Activated CD4-positive, alpha-beta T cell treated with anti-CD3 and anti-CD28 coated beads, Interleukin-2, amount 10 ng/mL, durations not matched to agents 7 days and 5 days (primary cell): ENCODE data around the gene BIN1. TPM values are rescaled to one million over a fixed set of nuclear protein-coding genes. Genes with fewer than 3 reads are reported as not detected.

Experiments
- CTCF ChIA-PET: fragments of 350-600 bp; sonication (Branson Sonifier 250); formaldehyde crosslinking; loops from one replicate; lab custom pipeline; 2021; ENCODE audit warnings: antibody characterized with exemption; lab: Charles Lee
- POLR2A ChIA-PET: fragments of 350-600 bp; sonication (Branson Sonifier 250); formaldehyde crosslinking; loops from one replicate; lab custom pipeline; 2021; ENCODE audit warnings: antibody characterized with exemption; lab: Charles Lee
- DNase-seq: peaks from one replicate; pipeline ENCODE4 v3.0.0-alpha.2; 2020
- H3K27ac Mint-ChIP-seq: one replicate; pipeline ENCODE4 v1.8.0; 2021; ENCODE audit warnings: mild to moderate bottlenecking, moderate library complexity, mixed read lengths
- H3K27me3 Mint-ChIP-seq: one replicate; pipeline ENCODE4 v1.8.0; 2021; ENCODE audit warnings: mixed read lengths
- H3K36me3 Mint-ChIP-seq: one replicate; pipeline ENCODE4 v1.8.0; 2021; ENCODE audit warnings: low read depth, mixed read lengths
- H3K4me1 Mint-ChIP-seq: one replicate; pipeline ENCODE4 v1.8.0; 2021; ENCODE audit warnings: mixed read lengths
- H3K4me3 Mint-ChIP-seq: one replicate; pipeline ENCODE4 v1.8.0; 2021; ENCODE audit warnings: mild to moderate bottlenecking, moderate library complexity, mixed read lengths
- H3K9me3 Mint-ChIP-seq: one replicate; pipeline ENCODE4 v1.8.0; 2021; ENCODE audit warnings: mixed read lengths
- total RNA-seq, 2 experiments: library from RNA; stranded (reverse); gene quantifications; one replicate each; pipeline ENCODE4 v1.2.3, GENCODE V29; 2021

Gene BIN1
- total RNA-seq, 2 experiments from 2014 or later: 140 to 148 TPM

DNA sequence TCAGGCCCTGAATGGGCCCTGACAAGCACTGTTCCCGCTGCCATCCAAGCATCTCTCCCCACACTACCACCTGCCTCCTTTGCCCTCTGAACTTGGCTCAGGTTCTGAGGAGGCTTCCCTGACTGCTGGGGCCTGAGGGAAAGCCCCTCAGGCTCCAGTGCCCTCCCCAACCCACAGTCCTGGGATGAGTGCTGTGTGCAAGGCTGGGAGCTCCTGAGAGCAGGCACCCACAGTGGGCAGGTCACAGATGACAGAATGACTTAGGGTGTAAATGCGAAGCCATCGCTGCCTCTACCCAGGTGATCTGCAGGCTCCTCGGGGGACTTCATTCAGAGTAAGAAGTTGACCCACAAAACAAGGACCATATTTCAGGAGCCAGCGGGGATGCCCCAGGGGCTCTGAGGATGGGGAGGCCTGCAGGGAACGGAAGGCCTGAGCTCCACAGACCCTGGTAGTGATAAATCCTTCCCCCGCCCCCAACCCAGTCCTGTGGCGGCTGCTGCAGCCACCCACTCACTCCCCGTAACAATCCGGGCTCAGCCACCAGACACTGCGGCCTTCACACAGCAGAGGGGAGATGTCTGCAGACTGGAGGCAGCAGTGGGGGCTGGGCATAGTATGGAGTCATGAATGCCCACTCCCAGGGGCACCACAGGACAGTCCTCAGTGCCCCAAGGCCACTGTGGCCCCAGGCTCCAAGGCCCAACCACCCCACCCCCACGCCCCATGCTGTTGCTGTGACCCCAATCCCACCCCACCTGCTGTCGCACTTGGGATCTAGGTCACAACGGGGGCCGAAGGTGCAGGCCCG, 8.9 kb downstream of the BIN1 start:
- no peak overlapping the region for H3K4me3 Mint-ChIP-seq
- H3K9me3 Mint-ChIP-seq: no peaks in the 10 kb centered on the region
- H3K4me1 Mint-ChIP-seq: peaks cover 3% of the 10 kb centered on the region
- H3K27me3 Mint-ChIP-seq: peaks cover 3% of the 10 kb centered on the region
- H3K27ac Mint-ChIP-seq: no peak overlapping the region
- ChIA-PET CTCF (no interaction called here), POLR2A (no interaction called here)
- DNase-seq: no peak
- H3K36me3 Mint-ChIP-seq: no peaks in the 10 kb centered on the region

DNA sequence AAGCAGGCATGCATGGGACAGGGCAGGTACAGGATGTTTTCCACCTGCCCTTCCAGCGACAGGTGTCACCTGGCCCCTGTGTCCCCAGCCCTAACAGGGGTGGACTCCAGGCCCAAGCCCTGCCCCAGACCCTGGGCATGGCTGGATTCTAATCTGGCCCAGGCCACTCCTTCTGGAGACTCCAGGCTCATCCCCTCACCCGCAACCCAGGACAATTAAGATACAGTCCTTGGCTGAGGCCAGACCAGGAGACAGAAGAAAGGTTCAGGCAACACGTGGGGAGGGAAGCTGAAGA, 9.5 kb downstream of the BIN1 start:
- Mint-ChIP-seq H3K4me1 (peaks cover 3% of the 10 kb centered on the region), H3K27ac (no peak overlapping the region), H3K9me3 (no peaks in the 10 kb centered on the region), H3K4me3 (no peak overlapping the region), H3K27me3 (peaks cover 3% of the 10 kb centered on the region), H3K36me3 (no peaks in the 10 kb centered on the region)
- CTCF ChIA-PET: no interaction called here
- no peak for DNase-seq
- POLR2A ChIA-PET: interaction anchor here (0.6 kb wide), 1 partner anchor 72 kb away, joined by 3 read pairs; no protein-coding TSS in a partner anchor

DNA sequence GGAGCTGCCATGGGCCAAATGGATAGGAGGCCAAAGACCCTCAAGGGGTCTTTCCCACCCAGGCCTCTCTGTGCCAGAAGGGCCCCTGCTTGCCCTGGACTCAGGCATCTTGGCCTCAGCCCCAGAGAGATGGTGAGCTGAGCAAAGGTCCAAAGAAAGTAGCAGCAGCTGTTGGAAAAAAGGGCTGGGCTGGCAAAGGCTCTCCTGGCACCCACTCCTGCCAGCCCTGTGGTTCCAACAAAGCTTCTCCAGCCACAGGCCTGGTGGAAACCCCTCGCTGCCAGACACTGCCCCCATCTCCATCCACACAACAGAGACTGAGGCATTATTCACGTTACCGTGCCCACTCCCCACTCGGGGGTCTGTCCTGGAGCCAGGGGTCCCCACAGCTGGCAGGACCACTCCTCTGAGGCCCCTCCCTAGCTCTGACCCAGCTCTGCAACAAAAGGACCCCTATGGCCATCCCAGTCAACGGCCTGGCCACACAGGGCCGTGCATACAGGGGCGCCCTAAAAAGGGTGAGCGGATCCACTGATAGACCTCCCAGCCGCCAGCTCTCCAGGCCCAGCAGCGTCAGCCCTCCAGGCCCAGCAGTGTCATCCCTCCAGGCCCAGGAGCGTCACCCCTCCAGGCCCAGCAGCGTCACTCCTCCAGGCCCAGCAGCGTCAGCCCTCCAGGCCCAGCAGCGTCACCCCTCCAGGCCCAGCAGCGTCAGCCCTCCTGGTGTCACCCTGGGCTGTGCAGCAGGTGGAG, 10.1 kb downstream of the BIN1 start:
- Mint-ChIP-seq H3K4me3 (no peak overlapping the region), H3K9me3 (no peaks in the 10 kb centered on the region), H3K36me3 (no peaks in the 10 kb centered on the region), H3K27me3 (peaks cover 3% of the 10 kb centered on the region), H3K4me1 (peaks cover 3% of the 10 kb centered on the region), H3K27ac (peak overlapping the region; percentile 19)
- no peak for DNase-seq
- POLR2A ChIA-PET: interaction anchor here (0.6 kb wide), 1 partner anchor 71 kb away, joined by 3 read pairs; no protein-coding TSS in a partner anchor
- CTCF ChIA-PET: interaction anchor here (0.7 to 1.6 kb wide), 2 partner anchors 17 to 59 kb away, joined by 3 read pairs; no protein-coding TSS in a partner anchor

DNA sequence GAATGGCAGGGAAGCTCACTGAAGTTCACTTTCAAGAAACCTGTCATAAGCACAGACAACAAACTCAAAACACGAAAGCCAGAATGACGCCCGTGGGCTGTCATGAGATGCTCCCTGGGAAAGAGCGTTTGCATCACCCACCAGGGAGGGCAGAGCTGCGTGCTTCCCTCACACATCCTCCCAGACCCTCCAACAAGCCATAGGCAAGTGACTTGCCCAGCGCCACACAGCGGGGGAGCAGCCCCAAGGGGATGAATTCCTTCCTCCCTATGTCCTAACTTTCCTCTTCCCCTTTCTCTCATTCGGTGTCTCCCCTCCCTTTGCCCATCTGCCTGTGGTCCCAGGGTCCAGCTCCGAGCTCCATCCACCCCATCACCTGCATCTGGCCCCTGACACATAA, 10.7 kb downstream of the BIN1 start:
- DNase-seq: no peak
- Mint-ChIP-seq H3K4me3 (no peak overlapping the region), H3K27ac (no peak overlapping the region), H3K9me3 (no peaks in the 10 kb centered on the region), H3K4me1 (peaks cover 3% of the 10 kb centered on the region), H3K36me3 (no peaks in the 10 kb centered on the region), H3K27me3 (peaks cover 3% of the 10 kb centered on the region)
- ChIA-PET CTCF (interaction anchor here (1.6 kb wide), 1 partner anchor 16 kb away, joined by 3 read pairs; no protein-coding TSS in a partner anchor), POLR2A (no interaction called here)

DNA sequence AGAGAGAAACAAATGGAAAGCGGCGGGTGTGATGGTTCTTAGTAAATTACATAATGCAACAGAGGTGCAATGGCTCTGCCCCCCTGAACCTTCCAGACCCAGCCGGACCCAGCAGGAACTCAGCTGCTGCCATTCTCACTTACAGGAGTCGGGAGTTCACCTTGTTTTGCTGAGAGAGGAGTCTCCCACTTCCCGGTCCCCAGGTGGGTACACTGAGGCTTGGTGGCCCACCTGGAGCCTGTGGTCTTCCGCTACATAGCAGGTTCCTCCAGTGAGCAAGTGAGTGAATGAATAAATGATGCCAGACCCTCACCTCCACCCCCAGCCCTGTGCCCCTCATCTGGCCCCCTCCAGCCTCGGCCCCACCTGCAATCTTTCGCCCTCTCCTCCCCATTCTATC, 11.2 kb downstream of the BIN1 start:
- no peaks in the 10 kb centered on the region for H3K36me3 Mint-ChIP-seq
- POLR2A ChIA-PET: no interaction called here
- H3K4me1 Mint-ChIP-seq: peaks cover 3% of the 10 kb centered on the region
- CTCF ChIA-PET: interaction anchor here (0.9 to 1.6 kb wide), 2 partner anchors 9 to 15 kb away, joined by 3 read pairs; no protein-coding TSS in a partner anchor
- no peak overlapping the region for H3K27ac Mint-ChIP-seq
- DNase-seq: no peak
- H3K4me3 Mint-ChIP-seq: no peak overlapping the region
- no peaks in the 10 kb centered on the region for H3K9me3 Mint-ChIP-seq
- peaks cover 3% of the 10 kb centered on the region for H3K27me3 Mint-ChIP-seq

- CTCF ChIA-PET: interaction anchor here (0.9 kb wide), 1 partner anchor 9 kb away, joined by 3 read pairs; no protein-coding TSS in a partner anchor
- DNase-seq: no peak
- Mint-ChIP-seq H3K9me3 (no peaks in the 10 kb centered on the region), H3K4me1 (peaks cover 3% of the 10 kb centered on the region), H3K27ac (no peak overlapping the region), H3K4me3 (no peak overlapping the region), H3K36me3 (no peaks in the 10 kb centered on the region), H3K27me3 (peaks cover 3% of the 10 kb centered on the region)
- POLR2A ChIA-PET: no interaction called here
These were observed 11.7 kb downstream of the BIN1 start for GRCh38 chr2:127095367-127095641.

GRCh38 chr2:127094509-127095366, 12.2 kb downstream of the BIN1 start:
- Mint-ChIP-seq H3K27ac (no peak overlapping the region), H3K4me3 (no peak overlapping the region), H3K27me3 (peaks cover 3% of the 10 kb centered on the region), H3K36me3 (no peaks in the 10 kb centered on the region), H3K4me1 (peaks cover 3% of the 10 kb centered on the region), H3K9me3 (no peaks in the 10 kb centered on the region)
- DNase-seq: no peak
- CTCF ChIA-PET: interaction anchor here (0.9 kb wide), 2 partner anchors 9 to 10 kb away, joined by 3 read pairs; no protein-coding TSS in a partner anchor
- POLR2A ChIA-PET: no interaction called here

DNA sequence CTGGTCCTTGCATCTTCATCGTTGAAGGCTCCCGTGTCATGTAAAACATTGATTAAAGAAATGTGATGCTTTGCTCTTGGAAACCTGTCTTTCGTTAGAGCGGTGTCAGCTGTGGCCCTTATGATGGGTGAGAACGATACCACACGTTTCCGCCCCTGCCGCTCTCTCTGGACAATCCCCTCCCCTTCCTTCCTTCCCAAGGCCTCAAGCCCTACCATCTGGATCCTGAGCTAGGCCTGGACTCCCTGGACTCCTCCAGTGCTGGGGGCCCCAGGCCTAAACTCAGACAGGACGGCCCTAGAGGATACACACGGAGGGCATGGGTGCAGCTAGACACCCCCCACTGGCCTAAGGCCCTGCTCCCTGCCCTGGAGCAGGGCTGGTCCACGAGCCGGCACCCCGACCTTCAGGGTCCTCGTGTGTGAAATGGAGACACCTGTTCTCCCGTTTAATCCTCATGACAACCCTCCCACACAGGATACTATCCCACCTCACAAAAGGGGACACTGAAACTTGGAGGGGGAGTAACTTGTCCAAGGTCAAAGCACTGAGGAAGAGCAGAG, 13.2 kb downstream of the BIN1 start:
- Mint-ChIP-seq H3K4me3 (no peak overlapping the region), H3K27me3 (peaks cover 3% of the 10 kb centered on the region), H3K27ac (no peak overlapping the region), H3K36me3 (no peaks in the 10 kb centered on the region), H3K4me1 (peaks cover 3% of the 10 kb centered on the region), H3K9me3 (no peaks in the 10 kb centered on the region)
- ChIA-PET CTCF (interaction anchor here (0.9 kb wide), 1 partner anchor 8 kb away, joined by 3 read pairs; no protein-coding TSS in a partner anchor), POLR2A (no interaction called here)
- DNase-seq: no peak

DNA sequence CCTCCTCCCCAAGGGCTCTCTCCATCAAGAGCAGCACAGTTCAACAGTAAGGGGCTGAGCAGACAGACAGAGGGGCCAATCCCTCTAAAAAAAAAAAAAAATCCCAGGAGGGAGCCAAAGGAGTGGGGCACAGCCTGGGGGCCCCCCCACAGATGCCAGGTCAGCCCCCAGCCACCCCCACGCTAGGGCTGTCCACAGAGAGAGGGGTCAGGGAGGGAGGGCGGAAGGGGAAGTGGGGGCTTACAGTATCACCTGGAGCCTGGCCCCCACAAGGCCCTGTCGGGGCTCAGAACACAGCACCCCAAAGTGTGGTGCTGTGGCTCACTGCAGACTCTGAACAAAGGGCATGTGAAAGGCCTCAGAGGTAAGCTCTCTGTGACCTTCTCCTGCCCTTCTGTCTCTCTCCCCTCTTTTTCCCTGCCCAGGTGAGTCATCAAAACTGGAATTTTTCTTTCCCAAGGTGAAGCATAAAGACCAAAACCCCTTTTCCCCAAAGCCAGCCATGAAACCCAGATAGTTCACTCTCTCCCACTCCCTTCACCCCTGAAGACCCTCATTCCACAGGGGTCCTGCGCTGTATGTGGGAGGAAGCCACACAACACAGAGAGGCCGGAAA, 13.9 kb downstream of the BIN1 start:
- H3K27ac Mint-ChIP-seq: no peak overlapping the region

GRCh38 chr2:127092306-127092705, 14.6 kb downstream of the BIN1 start:
- ChIA-PET CTCF (no interaction called here), POLR2A (no interaction called here)
- H3K27me3 Mint-ChIP-seq: peaks cover 6% of the 10 kb centered on the region
- no peaks in the 10 kb centered on the region for H3K36me3 Mint-ChIP-seq
- H3K4me3 Mint-ChIP-seq: no peak overlapping the region
- peaks cover 3% of the 10 kb centered on the region for H3K4me1 Mint-ChIP-seq
- H3K9me3 Mint-ChIP-seq: no peaks in the 10 kb centered on the region
- no peak for DNase-seq
- H3K27ac Mint-ChIP-seq: peak overlapping the region; percentile 9

More for the DNA sequence above, 13.9 kb downstream of the BIN1 start:
- no peak overlapping the region for H3K4me3 Mint-ChIP-seq
- DNase-seq: no peak
- POLR2A ChIA-PET: no interaction called here
- H3K27me3 Mint-ChIP-seq: peaks cover 6% of the 10 kb centered on the region
- H3K4me1 Mint-ChIP-seq: peaks cover 3% of the 10 kb centered on the region
- no peaks in the 10 kb centered on the region for H3K9me3 Mint-ChIP-seq
- CTCF ChIA-PET: no interaction called here
- no peaks in the 10 kb centered on the region for H3K36me3 Mint-ChIP-seq

DNA sequence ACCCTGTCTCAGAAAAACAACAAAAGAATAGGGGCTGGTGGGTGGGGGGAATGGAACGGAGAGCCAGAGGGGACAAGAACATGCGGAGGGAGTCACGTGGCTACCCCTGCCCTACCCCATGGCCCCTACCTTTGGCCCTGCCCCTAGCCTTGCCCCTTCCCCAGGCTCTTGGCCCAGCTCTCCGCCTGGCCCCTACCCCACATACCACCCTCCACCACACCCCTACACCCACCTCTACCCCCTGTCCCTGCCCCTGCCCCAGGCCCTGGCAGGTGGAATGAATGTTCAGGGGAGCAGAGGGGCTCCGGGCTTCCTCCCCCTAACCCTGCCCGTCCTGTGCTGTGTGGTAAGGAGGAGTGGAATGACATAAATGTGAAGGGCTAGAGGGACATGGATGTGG, 15.1 kb downstream of the BIN1 start:
- Mint-ChIP-seq H3K36me3 (no peaks in the 10 kb centered on the region), H3K27me3 (peaks cover 6% of the 10 kb centered on the region), H3K4me1 (peaks cover 3% of the 10 kb centered on the region), H3K4me3 (no peak overlapping the region), H3K9me3 (no peaks in the 10 kb centered on the region), H3K27ac (peak overlapping the region; percentile 9)
- DNase-seq: no peak
- ChIA-PET CTCF (no interaction called here), POLR2A (no interaction called here)

- ChIA-PET CTCF (no interaction called here), POLR2A (no interaction called here)
- Mint-ChIP-seq H3K4me1 (peaks cover 7% of the 10 kb centered on the region), H3K4me3 (no peak overlapping the region), H3K36me3 (no peaks in the 10 kb centered on the region), H3K27me3 (peaks cover 6% of the 10 kb centered on the region), H3K9me3 (no peaks in the 10 kb centered on the region), H3K27ac (no peak overlapping the region)
- DNase-seq: no peak
These were observed 15.8 kb downstream of the BIN1 start for GRCh38 chr2:127091148-127091547.
